Measurements from ENCODE around the gene COA8.

Gene COA8

GRCh38 chr14:103561381-103562178 lies 1.2 kb upstream of the COA8 start:
- Histone ChIP-seq H3K9ac (ENCODE audit: low read depth, low read length) (peak overlapping the region; percentile 83), H3K4me1 (ENCODE audit: control insufficient read depth, insufficient read depth, low read length) (no peaks in the 10 kb centered on the region), H3K9me3 (ENCODE audit: control insufficient read depth, insufficient read depth, low read length) (no peaks in the 10 kb centered on the region), H3K36me3 (ENCODE audit: control insufficient read depth, insufficient read depth, low read length) (peaks cover 6% of the 10 kb centered on the region), H3K4me3 (ENCODE audit: low read depth, low read length) (peak overlapping the region; percentile 90), H3K27me3 (ENCODE audit: control insufficient read depth, insufficient read depth, low read length) (no peaks in the 10 kb centered on the region)

- Histone ChIP-seq H3K4me3 (ENCODE audit: low read depth, low read length) (peak overlapping the region; percentile 90), H3K9ac (ENCODE audit: low read depth, low read length) (peak overlapping the region; percentile 83), H3K9me3 (ENCODE audit: control insufficient read depth, insufficient read depth, low read length) (no peaks in the 10 kb centered on the region), H3K4me1 (ENCODE audit: control insufficient read depth, insufficient read depth, low read length) (no peaks in the 10 kb centered on the region), H3K27me3 (ENCODE audit: control insufficient read depth, insufficient read depth, low read length) (no peaks in the 10 kb centered on the region), H3K36me3 (ENCODE audit: control insufficient read depth, insufficient read depth, low read length) (peaks cover 6% of the 10 kb centered on the region)
Measured at GRCh38 chr14:103562179-103562428, 656 bp upstream of the COA8 start.

GRCh38 chr14:103563226-103563620 lies 463 bp downstream of the COA8 start:
- peak overlapping the region; percentile 18 for H3K9ac ChIP-seq (ENCODE audit: low read depth, low read length)
- H3K4me1 ChIP-seq (ENCODE audit: control insufficient read depth, insufficient read depth, low read length), result peaks cover 5% of the 10 kb centered on the region
- H3K36me3 ChIP-seq (ENCODE audit: control insufficient read depth, insufficient read depth, low read length), result peaks cover 6% of the 10 kb centered on the region
- H3K4me3 ChIP-seq (ENCODE audit: low read depth, low read length), result peak overlapping the region; percentile 90
- no peaks in the 10 kb centered on the region for H3K27me3 ChIP-seq (ENCODE audit: control insufficient read depth, insufficient read depth, low read length)
- no peaks in the 10 kb centered on the region for H3K9me3 ChIP-seq (ENCODE audit: control insufficient read depth, insufficient read depth, low read length)

DNA sequence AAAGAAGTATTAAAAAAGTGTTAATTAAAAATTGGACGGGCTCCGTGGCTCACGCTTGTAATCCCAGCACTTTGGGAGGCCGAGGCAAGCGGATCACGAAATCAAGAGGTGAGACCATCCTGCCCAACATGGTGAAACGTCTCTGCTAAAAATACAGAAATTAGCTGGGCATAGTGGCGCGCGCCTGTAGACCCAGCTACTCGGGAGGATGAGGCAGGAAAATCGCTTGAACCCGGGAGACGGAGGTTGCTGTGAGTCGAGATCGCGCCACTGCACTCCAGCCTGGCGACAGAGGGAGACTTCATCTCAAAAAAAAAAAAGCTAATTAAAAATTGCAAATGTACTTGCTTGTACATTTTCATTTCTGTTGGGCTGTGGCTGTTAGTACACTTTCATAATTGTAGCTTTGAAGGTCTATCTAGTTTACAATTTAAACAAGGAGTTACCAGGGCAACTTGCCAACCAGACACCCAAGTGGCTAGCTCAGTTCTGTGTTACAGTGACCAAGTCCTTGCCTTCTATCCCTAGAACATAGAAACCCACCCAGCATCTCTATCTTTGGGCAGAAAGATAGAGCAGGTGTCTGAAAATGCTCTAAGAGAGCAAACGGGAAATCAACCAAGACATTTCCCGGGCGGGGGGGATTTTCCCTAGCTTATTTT lies 1.2 kb downstream of the COA8 start:
- no peaks in the 10 kb centered on the region for H3K9me3 ChIP-seq (ENCODE audit: control insufficient read depth, insufficient read depth, low read length)
- peaks cover 5% of the 10 kb centered on the region for H3K4me1 ChIP-seq (ENCODE audit: control insufficient read depth, insufficient read depth, low read length)
- H3K36me3 ChIP-seq (ENCODE audit: control insufficient read depth, insufficient read depth, low read length), result no peaks in the 10 kb centered on the region
- no peak overlapping the region for H3K9ac ChIP-seq (ENCODE audit: low read depth, low read length)
- H3K27me3 ChIP-seq (ENCODE audit: control insufficient read depth, insufficient read depth, low read length), result no peaks in the 10 kb centered on the region
- H3K4me3 ChIP-seq (ENCODE audit: low read depth, low read length), result peak overlapping the region; percentile 90

GRCh38 chr14:103568952-103569351 lies 6.2 kb downstream of the COA8 start:
- Histone ChIP-seq H3K9ac (ENCODE audit: low read depth, low read length) (no peak overlapping the region), H3K4me3 (ENCODE audit: low read depth, low read length) (no peak overlapping the region), H3K36me3 (ENCODE audit: control insufficient read depth, insufficient read depth, low read length) (no peaks in the 10 kb centered on the region), H3K4me1 (ENCODE audit: control insufficient read depth, insufficient read depth, low read length) (peaks cover 5% of the 10 kb centered on the region), H3K27me3 (ENCODE audit: control insufficient read depth, insufficient read depth, low read length) (no peaks in the 10 kb centered on the region), H3K9me3 (ENCODE audit: control insufficient read depth, insufficient read depth, low read length) (no peaks in the 10 kb centered on the region)

DNA sequence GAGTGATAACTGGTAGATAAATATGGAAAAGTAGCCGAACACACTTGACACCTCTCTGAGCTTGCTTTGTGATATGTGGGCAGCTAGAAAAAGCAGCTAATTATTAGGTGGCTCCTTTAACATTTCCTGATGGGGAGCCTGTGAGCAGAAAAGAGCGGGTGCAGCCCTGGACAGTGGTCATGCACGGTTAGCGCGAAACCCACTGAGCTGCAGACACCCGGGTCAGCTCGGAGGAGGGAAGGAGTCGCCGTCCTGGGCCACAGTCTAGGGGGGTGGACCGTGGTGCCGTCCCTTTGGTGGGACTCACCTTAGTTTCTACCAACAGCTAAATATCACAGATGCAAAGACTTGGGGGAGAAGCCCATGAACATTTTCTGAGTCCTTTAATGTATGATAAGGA lies 6.6 kb downstream of the COA8 start:
- no peaks in the 10 kb centered on the region for H3K36me3 ChIP-seq (ENCODE audit: control insufficient read depth, insufficient read depth, low read length)
- peaks cover 5% of the 10 kb centered on the region for H3K4me1 ChIP-seq (ENCODE audit: control insufficient read depth, insufficient read depth, low read length)
- H3K4me3 ChIP-seq (ENCODE audit: low read depth, low read length), result no peak overlapping the region
- H3K9ac ChIP-seq (ENCODE audit: low read depth, low read length), result no peak overlapping the region
- no peaks in the 10 kb centered on the region for H3K9me3 ChIP-seq (ENCODE audit: control insufficient read depth, insufficient read depth, low read length)
- H3K27me3 ChIP-seq (ENCODE audit: control insufficient read depth, insufficient read depth, low read length), result no peaks in the 10 kb centered on the region

DNA sequence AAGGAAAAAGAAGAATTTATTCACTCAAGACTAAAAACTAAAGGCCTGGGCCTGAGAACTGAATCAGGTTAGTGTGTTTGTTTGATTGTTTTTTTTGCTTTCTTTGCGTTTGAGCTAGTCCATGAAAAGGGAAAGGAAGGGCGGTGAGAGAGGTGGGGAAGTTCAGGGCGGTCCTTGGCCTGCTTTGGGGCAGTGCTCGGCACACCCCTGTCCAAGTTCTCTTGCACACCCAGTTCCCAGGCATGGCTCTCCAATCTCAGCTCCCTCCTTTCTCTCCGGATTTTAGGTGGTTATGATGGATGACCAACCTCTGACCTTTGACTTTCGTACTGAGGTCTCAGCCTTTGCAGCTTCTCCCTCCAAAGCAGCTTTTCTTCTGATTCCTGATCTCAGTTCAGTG lies 11.3 kb downstream of the COA8 start:
- Histone ChIP-seq H3K36me3 (ENCODE audit: control insufficient read depth, insufficient read depth, low read length) (peaks cover 13% of the 10 kb centered on the region), H3K9me3 (ENCODE audit: control insufficient read depth, insufficient read depth, low read length) (no peaks in the 10 kb centered on the region), H3K9ac (ENCODE audit: low read depth, low read length) (no peak overlapping the region), H3K4me3 (ENCODE audit: low read depth, low read length) (no peak overlapping the region), H3K4me1 (ENCODE audit: control insufficient read depth, insufficient read depth, low read length) (peaks cover 2% of the 10 kb centered on the region), H3K27me3 (ENCODE audit: control insufficient read depth, insufficient read depth, low read length) (no peaks in the 10 kb centered on the region)

DNA sequence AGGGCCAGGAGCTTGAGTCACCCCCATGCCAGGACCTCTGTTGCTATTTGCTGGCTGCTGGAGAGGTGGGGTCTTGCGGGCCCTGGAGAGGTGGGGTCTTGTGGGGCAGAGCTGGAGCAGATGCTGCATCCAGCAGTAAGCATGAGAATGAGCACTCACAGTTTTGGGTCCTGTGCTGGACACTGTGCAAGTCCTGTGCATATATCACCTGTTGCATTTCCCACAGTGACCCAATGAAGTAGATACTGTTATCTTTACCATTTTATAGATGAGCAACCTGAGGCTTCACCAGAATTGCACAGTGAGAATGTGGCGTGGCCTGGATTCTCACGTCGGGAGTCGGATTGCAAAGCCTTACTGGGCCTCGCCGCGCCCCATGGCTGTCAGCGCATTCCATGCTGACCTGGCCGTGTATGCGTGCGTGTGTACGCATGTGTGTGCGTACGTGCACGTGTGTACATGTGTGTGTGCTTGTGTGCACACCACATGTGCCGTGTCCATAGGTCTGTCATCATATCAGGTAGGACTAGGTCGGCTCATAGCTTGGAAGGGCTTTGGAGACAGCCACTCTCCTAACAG lies 12.0 kb downstream of the COA8 start:
- Histone ChIP-seq H3K36me3 (ENCODE audit: control insufficient read depth, insufficient read depth, low read length) (peaks cover 13% of the 10 kb centered on the region), H3K9me3 (ENCODE audit: control insufficient read depth, insufficient read depth, low read length) (no peaks in the 10 kb centered on the region)

DNA sequence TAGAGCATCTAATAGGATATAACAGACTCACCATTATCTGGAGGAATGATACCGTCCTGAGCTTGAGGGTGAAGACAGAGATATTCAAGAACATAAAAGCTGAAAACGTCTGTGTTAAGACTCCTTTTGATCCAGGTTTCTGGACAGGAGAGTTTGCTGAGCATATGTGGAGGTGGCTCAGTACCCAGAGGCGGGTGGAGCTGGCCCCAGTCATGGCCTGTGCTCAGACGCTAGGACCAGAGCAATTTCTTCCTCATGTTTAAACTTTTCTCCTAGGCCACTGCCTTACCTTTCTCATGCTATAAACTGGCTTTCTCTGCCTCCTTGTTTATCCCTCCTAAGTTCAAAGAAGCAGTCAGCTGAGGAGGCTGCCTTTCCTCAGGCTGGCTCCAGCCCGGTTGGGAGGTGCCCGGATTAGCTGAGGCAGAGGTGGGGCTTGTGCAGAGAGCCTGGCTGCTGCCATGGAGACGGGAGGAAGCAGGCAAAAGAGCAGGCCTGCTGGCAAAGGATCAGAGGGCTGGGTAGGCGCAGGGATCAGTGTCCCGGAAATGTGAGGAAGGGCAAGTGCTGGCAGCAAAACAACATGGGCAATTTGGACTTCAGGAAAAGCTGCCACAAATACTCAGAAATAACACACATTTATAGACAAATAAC lies 13.7 kb downstream of the COA8 start:
- H3K9me3 ChIP-seq (ENCODE audit: control insufficient read depth, insufficient read depth, low read length), result no peaks in the 10 kb centered on the region
- peaks cover 2% of the 10 kb centered on the region for H3K4me1 ChIP-seq (ENCODE audit: control insufficient read depth, insufficient read depth, low read length)
- no peak overlapping the region for H3K4me3 ChIP-seq (ENCODE audit: low read depth, low read length)
- no peaks in the 10 kb centered on the region for H3K27me3 ChIP-seq (ENCODE audit: control insufficient read depth, insufficient read depth, low read length)
- H3K36me3 ChIP-seq (ENCODE audit: control insufficient read depth, insufficient read depth, low read length), result peaks cover 13% of the 10 kb centered on the region
- H3K9ac ChIP-seq (ENCODE audit: low read depth, low read length), result no peak overlapping the region

More for the DNA sequence above, 12.0 kb downstream of the COA8 start:
- Histone ChIP-seq H3K4me3 (ENCODE audit: low read depth, low read length) (no peak overlapping the region), H3K9ac (ENCODE audit: low read depth, low read length) (no peak overlapping the region), H3K27me3 (ENCODE audit: control insufficient read depth, insufficient read depth, low read length) (no peaks in the 10 kb centered on the region), H3K4me1 (ENCODE audit: control insufficient read depth, insufficient read depth, low read length) (peaks cover 2% of the 10 kb centered on the region)

- no peak overlapping the region for H3K4me3 ChIP-seq (ENCODE audit: low read depth, low read length)
- H3K9ac ChIP-seq (ENCODE audit: low read depth, low read length), result no peak overlapping the region
- H3K9me3 ChIP-seq (ENCODE audit: control insufficient read depth, insufficient read depth, low read length), result no peaks in the 10 kb centered on the region
- peaks cover 2% of the 10 kb centered on the region for H3K4me1 ChIP-seq (ENCODE audit: control insufficient read depth, insufficient read depth, low read length)
- H3K27me3 ChIP-seq (ENCODE audit: control insufficient read depth, insufficient read depth, low read length), result no peaks in the 10 kb centered on the region
- peaks cover 13% of the 10 kb centered on the region for H3K36me3 ChIP-seq (ENCODE audit: control insufficient read depth, insufficient read depth, low read length)
Measured at GRCh38 chr14:103578401-103579075, 15.8 kb downstream of the COA8 start.

DNA sequence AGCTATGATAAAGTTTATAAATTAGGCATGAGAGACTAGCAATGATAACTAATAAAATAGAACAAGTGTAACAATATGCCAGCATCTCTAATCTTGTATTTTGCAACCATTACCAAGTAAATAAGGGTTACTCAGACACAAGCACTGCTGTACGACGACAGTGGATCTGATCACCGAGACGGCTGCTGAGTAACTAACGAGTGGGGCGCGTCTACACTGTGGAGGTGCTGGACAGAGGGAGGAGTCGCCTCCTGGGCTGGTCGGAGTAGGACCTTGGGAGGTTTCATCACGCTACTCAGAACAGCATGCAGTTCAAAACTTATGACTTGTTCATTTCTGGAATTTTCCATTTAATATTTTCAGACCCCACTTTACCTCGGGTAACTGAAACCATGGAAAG lies 18.4 kb downstream of the COA8 start:
- Histone ChIP-seq H3K36me3 (ENCODE audit: control insufficient read depth, insufficient read depth, low read length) (peaks cover 9% of the 10 kb centered on the region), H3K9ac (ENCODE audit: low read depth, low read length) (no peak overlapping the region), H3K4me3 (ENCODE audit: low read depth, low read length) (no peak overlapping the region), H3K4me1 (ENCODE audit: control insufficient read depth, insufficient read depth, low read length) (peaks cover 2% of the 10 kb centered on the region), H3K27me3 (ENCODE audit: control insufficient read depth, insufficient read depth, low read length) (no peaks in the 10 kb centered on the region), H3K9me3 (ENCODE audit: control insufficient read depth, insufficient read depth, low read length) (no peaks in the 10 kb centered on the region)

All from iPS-15b (cell line).